Fibroblast of skin of back (primary cell): ENCODE results near the gene PDRG1. TPM values are rescaled to one million over a fixed set of nuclear protein-coding genes. Genes with fewer than 3 reads are reported as not detected.

Experiments
- DNase-seq: peaks from one replicate; pipeline ENCODE4 v3.0.0-alpha.2; 2013
- polyA plus RNA-seq, 2 experiments: library from polyadenylated mRNA; unstranded; fragments of 120-200 nt; gene quantifications; one replicate each; pipeline ENCODE4 v1.2.1, GENCODE V29; 2013; ENCODE audit not compliant: insufficient read length in 2 of 2

PDRG1 gene
- 13.9 TPM for polyA plus RNA-seq (2013, experiment 1 of 2; ENCODE audit: insufficient read length)
- polyA plus RNA-seq (2013, experiment 2 of 2; ENCODE audit: insufficient read length): 6.1 TPM

- peak; percentile 94 for DNase-seq
These were observed at the start of gene PDRG1 for GRCh38 chr20:31951530-31952453. Gene PDRG1 (minus strand): TSS chr20:31952046. CDS start chr20:31951961, 85 bp downstream.

DNA sequence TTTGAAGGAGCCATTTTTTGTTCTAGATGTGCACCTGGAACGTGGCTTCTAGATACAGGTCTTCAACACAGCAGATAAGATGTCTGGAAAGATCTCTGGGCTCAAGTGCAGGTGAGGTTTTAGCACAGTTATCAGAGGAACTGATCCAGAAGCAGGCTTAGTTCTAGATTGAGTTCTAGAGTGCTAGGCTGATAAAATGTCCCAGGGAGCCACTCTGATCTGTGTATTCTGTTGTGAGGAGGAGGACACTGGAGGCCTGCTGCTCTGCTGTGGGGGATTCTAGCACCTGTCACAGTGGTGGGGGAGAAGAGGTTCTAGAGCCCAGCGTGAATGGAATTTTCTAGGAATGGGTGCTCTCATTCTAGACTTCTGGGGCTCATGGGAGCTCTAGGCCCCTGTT is 46.4 kb upstream of the PDRG1 start:
- no peak for DNase-seq

- DNase-seq: no peak
These were observed 45.1 kb upstream of the PDRG1 start for GRCh38 chr20:31996996-31997395.

DNA sequence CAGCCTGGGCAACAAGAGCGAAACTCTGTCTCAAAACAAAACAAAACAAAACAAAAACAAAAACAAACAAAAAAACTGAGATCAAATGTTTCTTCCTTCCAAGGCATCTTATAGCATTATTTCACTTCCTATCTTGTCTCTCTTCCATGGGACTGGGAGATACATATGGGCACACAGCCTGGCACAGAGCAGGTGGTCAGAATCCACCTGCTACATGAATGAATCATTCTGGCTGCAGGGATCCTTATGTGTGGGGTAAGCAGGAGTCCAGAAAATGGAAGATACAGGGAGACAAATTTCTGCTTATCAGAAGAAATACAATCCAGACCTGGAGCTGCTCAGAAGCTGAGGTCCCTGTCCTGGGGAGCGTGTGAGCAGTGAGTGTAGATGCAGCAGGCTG is 40.2 kb upstream of the PDRG1 start:
- no peak for DNase-seq

DNA sequence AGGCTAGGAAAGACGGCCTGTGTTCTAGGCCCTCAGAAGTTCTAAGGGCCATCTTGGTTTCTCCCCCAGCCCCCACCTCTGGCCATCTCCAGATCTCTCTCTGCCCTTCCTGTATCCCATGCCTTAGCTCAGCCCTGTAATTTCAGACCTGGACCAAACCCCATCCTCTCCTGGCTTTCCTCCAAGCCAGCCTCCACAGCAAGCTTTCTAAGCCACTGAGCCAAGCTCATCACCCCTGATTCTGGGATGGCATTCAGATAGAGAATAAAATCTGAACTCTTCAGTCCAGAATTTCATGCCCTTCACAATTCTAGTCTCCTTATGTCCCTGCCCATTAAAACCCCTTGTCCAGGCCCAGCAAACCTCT is 39.5 kb upstream of the PDRG1 start:
- DNase-seq: no peak

DNA sequence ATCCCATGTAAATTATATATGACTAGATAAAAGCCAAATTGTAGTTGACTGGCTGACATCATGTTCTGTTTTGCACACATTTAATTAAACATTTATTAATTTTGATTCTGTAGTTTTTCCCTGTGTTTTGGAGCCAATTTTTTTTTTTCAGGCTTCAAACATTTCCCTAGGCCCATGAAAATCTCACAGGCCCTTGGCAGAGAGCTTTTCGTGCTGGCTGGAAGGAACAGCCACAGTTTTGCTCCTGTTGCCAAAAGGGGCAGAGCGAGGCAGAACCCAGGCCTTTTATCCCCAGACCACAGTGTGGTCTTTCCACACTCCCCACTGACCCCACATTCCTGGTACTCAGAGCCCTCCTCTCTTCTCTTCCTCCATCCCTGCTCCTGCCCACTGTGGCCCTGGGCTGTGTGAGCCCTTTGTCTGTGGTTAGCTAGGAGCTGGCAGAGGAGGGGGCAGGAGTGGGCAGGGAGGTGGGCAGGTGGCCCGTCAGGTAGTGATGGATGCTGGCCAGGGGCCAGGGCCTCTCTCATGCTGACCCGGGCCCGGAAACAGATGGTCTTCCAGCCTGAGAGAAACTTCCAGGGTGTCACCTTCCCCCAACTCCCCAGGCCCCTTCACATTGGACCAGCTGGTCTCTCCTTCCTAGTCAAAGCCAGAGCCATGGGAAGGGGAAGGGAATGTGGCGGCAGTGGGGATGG is 38.9 kb upstream of the PDRG1 start:
- DNase-seq: no peak

- no peak for DNase-seq
These were observed 37.3 kb upstream of the PDRG1 start for GRCh38 chr20:31989030-31989645.

DNA sequence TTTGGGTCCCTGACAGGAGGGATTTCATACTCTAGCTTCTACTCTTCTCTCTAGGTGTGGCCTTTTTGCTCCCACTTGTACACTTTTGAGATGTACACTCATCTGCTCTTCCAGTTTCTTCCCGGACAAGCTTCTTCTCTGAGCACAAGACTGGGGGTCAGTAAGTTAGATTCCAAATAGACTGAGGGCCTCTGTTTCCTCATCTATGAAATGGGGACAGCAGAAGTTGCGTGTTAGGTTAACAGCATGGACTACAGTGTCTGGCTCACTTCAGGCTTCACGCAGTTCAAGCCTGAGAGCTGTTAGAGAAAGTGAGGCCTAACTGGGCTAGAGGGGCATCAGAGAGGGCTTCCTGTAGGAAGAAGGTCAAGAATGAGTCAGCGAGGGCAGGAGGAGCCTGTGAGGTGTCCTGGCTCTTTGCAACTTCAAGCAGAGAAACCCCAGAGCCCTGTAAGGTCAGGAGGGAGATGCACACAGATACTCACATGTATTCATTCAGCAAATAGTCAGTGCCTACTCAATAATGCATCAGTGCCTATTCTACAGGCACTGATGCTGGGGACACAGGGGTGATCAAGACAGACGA is 36.7 kb upstream of the PDRG1 start:
- DNase-seq: no peak

DNA sequence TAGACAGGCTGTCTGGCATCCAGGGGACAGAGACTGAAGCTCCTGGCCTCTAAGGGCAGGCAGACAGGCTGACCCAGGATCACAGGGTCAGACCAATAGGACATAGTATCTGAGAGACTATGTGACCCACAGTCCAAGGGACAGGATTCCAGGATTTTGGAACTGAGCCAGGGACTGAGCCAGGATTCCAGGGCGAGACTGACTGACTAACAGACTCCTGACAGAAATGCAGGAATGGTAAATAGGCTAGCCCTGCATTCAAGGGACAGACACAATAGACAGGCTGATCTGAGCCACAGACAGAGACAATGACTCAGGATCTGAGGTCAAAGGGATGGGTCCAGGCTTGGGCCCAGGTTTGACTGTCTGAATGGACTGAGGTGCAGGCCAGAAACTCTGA is 35.9 kb upstream of the PDRG1 start:
- DNase-seq: peak; percentile 12

- DNase-seq: no peak
These were observed 33.2 kb upstream of the PDRG1 start for GRCh38 chr20:31984981-31985471.

DNA sequence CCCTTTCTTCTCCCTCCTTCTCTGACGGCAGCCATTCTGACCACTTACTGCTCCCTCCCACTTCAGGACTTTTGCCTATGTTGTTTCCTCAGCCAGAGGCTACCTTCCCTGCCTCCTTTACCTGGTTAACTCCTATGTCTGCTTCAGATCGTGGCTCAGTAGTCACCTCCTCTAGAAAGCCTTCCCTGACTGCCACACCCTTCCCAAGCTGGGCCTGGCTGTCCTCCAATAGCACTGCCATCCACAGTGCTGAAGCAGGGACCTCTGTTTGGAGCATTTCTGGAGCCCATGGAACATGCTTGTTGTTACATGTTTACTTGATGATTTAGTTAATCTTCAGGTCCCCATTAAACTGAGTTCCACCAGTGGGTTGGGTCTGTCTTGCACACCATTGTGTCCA is 29.9 kb upstream of the PDRG1 start:
- DNase-seq: no peak

GRCh38 chr20:31979713-31980426 is 28.0 kb upstream of the PDRG1 start:
- DNase-seq: no peak

DNA sequence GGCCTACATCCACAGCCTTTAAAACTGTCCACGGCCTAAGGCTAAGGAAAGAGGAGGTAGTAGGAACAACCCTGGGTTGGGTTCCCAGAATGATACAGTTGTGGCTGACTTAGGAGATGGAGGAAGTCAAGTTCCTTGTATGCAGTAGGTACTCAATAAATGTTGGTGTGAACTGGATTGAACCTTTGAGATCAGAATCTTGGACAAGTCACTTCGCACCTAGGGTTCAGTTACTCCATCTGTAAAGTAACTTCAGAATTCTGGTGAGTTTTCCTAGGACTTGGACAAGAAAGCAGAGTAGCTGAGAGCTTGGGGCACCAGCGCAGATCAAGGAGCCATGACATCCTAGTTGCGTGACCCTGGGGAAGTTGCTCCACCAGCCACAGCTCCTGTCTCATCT is 25.2 kb upstream of the PDRG1 start:
- DNase-seq: no peak

GRCh38 chr20:31975874-31976273 is 24.0 kb upstream of the PDRG1 start:
- no peak for DNase-seq

DNA sequence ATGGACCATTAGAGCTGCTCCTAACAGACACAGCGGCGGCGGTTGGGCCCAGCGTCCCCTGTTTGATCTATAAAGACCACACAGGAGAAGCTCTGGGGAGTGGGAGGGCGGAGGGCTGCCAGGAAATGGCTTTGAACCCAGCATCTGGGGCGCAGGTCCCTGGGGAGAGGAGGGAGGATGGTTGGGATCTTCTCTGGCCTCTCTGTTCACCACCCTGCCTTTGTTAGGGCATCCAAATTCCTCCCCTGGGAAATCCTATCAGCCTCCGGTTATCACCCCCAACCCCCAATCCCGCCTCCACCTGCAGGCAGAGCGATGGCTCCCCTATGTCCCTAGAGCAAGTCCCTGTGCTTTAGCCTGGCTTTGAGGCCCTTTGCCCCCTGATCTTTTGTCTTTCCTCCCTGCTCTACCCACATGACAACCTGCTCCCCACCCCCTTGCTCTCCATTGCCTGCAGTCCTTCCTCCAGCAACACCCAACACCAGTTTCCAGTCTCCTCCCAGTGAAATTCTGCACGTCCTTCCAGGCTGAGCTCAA is 23.2 kb upstream of the PDRG1 start:
- no peak for DNase-seq

DNA sequence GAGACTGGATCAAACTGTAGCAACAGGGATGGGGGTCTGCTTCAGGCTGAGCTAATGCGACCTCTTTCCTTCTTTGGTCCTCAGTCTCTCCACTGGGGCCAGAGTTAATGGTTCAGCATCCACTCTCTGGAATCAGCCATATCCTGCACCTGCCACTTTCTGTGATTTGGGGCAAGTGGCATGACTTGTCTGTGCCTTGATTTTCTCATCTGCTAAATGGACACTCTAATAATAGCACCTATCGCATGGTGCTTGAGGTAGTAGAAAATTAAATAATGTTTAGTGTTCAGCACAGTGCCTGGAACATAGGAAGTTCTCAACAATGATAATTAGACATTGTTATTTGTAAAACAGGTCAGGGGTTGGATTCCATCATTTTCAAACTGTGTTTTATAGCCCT is 22.4 kb upstream of the PDRG1 start:
- DNase-seq: no peak

GRCh38 chr20:31972471-31973021 is 20.7 kb upstream of the PDRG1 start:
- peak; percentile 28 for DNase-seq

- DNase-seq: no peak
These were observed 18.1 kb upstream of the PDRG1 start for GRCh38 chr20:31969991-31970390.

GRCh38 chr20:31968291-31969126 is 16.7 kb upstream of the PDRG1 start:
- peak; percentile 60 for DNase-seq

- DNase-seq: no peak
These were observed 16.0 kb upstream of the PDRG1 start, which contains the start of gene XKR7 for GRCh38 chr20:31967830-31968249. Gene XKR7 (plus strand): TSS chr20:31968151. CDS start chr20:31968176, 25 bp downstream.
